Uterus (tissue), 2 donors: ENCODE results near the gene DMD.
"Not testable (repeated sequence)": the region's sequence is repeated elsewhere in the genome, so short reads cannot be mapped to it uniquely, and the experiment has no call there.

ENCODE experiments used
- CTCF ChIP-seq, 4 experiments: fragments of 200-600 bp in 2 of 4; fragments of 450-650 bp in 2 of 4; sonication (generic) in 2 of 4; IDR thresholded peaks; one replicate each; pipeline ENCODE4 v1.5.1; 2016 to 2019; ENCODE audit warnings: antibody characterized with exemption in 4 of 4, mild to moderate bottlenecking in 2 of 4, moderate library complexity in 1 of 4
- POLR2A ChIP-seq, 2 donors: fragments of 450-650 bp; IDR thresholded peaks; one replicate each; pipeline ENCODE4 v1.6.1; 2016; ENCODE audit warnings: antibody characterized with exemption in 2 of 2, mild to moderate bottlenecking in 1 of 2, moderate library complexity in 1 of 2

GRCh38 chrX:31377821-31378220, 1833.5 kb downstream of the DMD start:
- not testable (repeated sequence) for TF ChIP-seq CTCF, POLR2A (IDR thresholded peaks at IDR 0.05)
